Astrocyte (in vitro differentiated cells and primary cell): Measurements from ENCODE around the gene PUDP. TPM values are rescaled to one million over a fixed set of nuclear protein-coding genes. Genes with fewer than 3 reads are reported as not detected.

Experiments
- DNase-seq: peaks from one replicate; pipeline ENCODE4 v3.0.0-alpha.2; 2010; ENCODE audit warnings: low read depth
- FAIRE-seq: peaks from 2 replicates; lab custom pipeline; 2011; peaks lifted over from hg19 to GRCh38; lab: Jason Lieb, UNC
- H2AFZ ChIP-seq: 2 replicates; pipeline ENCODE4 v1.6.0; 2012; ENCODE audit warnings: low read depth, low read length, inconsistent platforms
- H3K27ac ChIP-seq: 2 replicates; pipeline ENCODE4 v1.5.1; 2011; ENCODE audit warnings: low read depth, low read length, inconsistent platforms
- H3K27me3 ChIP-seq: 2 replicates; pipeline ENCODE4 v1.6.0; 2011; ENCODE audit warnings: low read length, inconsistent platforms; ENCODE audit not compliant: insufficient read depth
- H3K36me3 ChIP-seq: 2 replicates; pipeline ENCODE4 v1.5.1; 2011; ENCODE audit warnings: low read length, inconsistent platforms; ENCODE audit not compliant: insufficient read depth
- H3K4me1 ChIP-seq: 2 replicates; pipeline ENCODE4 v1.5.1; 2011; ENCODE audit warnings: low read length, inconsistent platforms; ENCODE audit not compliant: insufficient read depth
- H3K4me2 ChIP-seq: 2 replicates; pipeline ENCODE4 v1.6.0; 2012; ENCODE audit warnings: low read length, inconsistent platforms
- H3K4me3 ChIP-seq: 2 replicates; pipeline ENCODE4 v1.5.1; 2011; ENCODE audit warnings: low read depth, mild to moderate bottlenecking, low read length, inconsistent platforms; ENCODE audit not compliant: insufficient read depth
- H3K79me2 ChIP-seq: 2 replicates; pipeline ENCODE4 v1.6.0; 2012; ENCODE audit warnings: mild to moderate bottlenecking, low read length, inconsistent platforms; ENCODE audit not compliant: insufficient read depth
- H3K9ac ChIP-seq: 2 replicates; pipeline ENCODE4 v1.6.0; 2012; ENCODE audit warnings: mild to moderate bottlenecking, low read length, inconsistent platforms
- H3K9me3 ChIP-seq: 2 replicates; pipeline ENCODE4 v1.5.1; 2012; ENCODE audit warnings: low read depth, mild to moderate bottlenecking, low read length, inconsistent platforms; ENCODE audit not compliant: insufficient read depth
- H4K20me1 ChIP-seq: 2 replicates; pipeline ENCODE4 v1.6.0; 2012; ENCODE audit warnings: low read length, inconsistent platforms; ENCODE audit not compliant: insufficient read depth
- H3K27ac Mint-ChIP-seq: one replicate; pipeline ENCODE4 v1.8.0; 2021; ENCODE audit warnings: mild to moderate bottlenecking, mixed read lengths; ENCODE audit not compliant: unreplicated experiment
- H3K27me3 Mint-ChIP-seq: one replicate; pipeline ENCODE4 v1.8.0; 2021; ENCODE audit warnings: low read depth, mixed read lengths; ENCODE audit not compliant: unreplicated experiment
- H3K36me3 Mint-ChIP-seq: one replicate; pipeline ENCODE4 v1.8.0; 2021; ENCODE audit warnings: low read depth, mixed read lengths; ENCODE audit not compliant: unreplicated experiment
- H3K4me1 Mint-ChIP-seq: one replicate; pipeline ENCODE4 v1.8.0; 2021; ENCODE audit warnings: low read depth, mixed read lengths; ENCODE audit not compliant: unreplicated experiment
- H3K4me3 Mint-ChIP-seq: one replicate; pipeline ENCODE4 v1.8.0; 2021; ENCODE audit warnings: mild to moderate bottlenecking, moderate library complexity, mixed read lengths; ENCODE audit not compliant: unreplicated experiment
- H3K9me3 Mint-ChIP-seq: one replicate; pipeline ENCODE4 v1.8.0; 2021; ENCODE audit warnings: mild to moderate bottlenecking, mixed read lengths; ENCODE audit not compliant: unreplicated experiment
- CTCF ChIP-seq: IDR thresholded peaks from 2 replicates; pipeline ENCODE4 v1.5.1; 2011; ENCODE audit warnings: low read depth, mild to moderate bottlenecking, inconsistent platforms, low read length, moderate library complexity; ENCODE audit not compliant: insufficient read depth
- EZH2 ChIP-seq: IDR thresholded peaks from 2 replicates; pipeline ENCODE4 v1.6.1; 2012; ENCODE audit warnings: mild to moderate bottlenecking, low read length, inconsistent platforms; ENCODE audit not compliant: insufficient read depth
- total RNA-seq: library from RNA; stranded (reverse); gene quantifications from 2 replicates; pipeline ENCODE4 v1.2.1, GENCODE V29; 2021

PUDP gene
- total RNA-seq, 1 donor from 2014 or later = 21.8 TPM

GRCh38 chrX:7133050-7133440 is 14.9 kb downstream of the PUDP start:
- peaks cover 14% of the 10 kb centered on the region for H4K20me1 ChIP-seq
- no peaks in the 10 kb centered on the region for H3K36me3 ChIP-seq
- DNase-seq (peak; percentile 51), FAIRE-seq (peak; percentile 47)
- no peaks in the 10 kb centered on the region for H3K27me3 ChIP-seq
- no peak overlapping the region for H3K4me3 ChIP-seq
- H3K36me3 Mint-ChIP-seq = peaks cover 2% of the 10 kb centered on the region
- no peaks in the 10 kb centered on the region for H3K27me3 Mint-ChIP-seq
- H3K4me2 ChIP-seq = peak overlapping the region; percentile 48
- H3K4me1 ChIP-seq = peaks cover 11% of the 10 kb centered on the region
- peak overlapping the region; percentile 12 for H3K27ac ChIP-seq
- H3K9ac ChIP-seq = no peak overlapping the region
- H3K4me1 Mint-ChIP-seq = peaks cover 14% of the 10 kb centered on the region
- H3K4me3 Mint-ChIP-seq = no peak overlapping the region
- no peaks in the 10 kb centered on the region for H3K9me3 ChIP-seq
- H3K27ac Mint-ChIP-seq = peak overlapping the region; percentile 91
- peaks cover 37% of the 10 kb centered on the region for H3K79me2 ChIP-seq
- no peak for TF ChIP-seq CTCF
- no peak for TF ChIP-seq EZH2
- no peak overlapping the region for H2AFZ ChIP-seq
- H3K9me3 Mint-ChIP-seq = peaks cover 2% of the 10 kb centered on the region

GRCh38 chrX:7132335-7133049 is 15.5 kb downstream of the PUDP start:
- Mint-ChIP-seq H3K27me3 (no peaks in the 10 kb centered on the region), H3K4me3 (no peak overlapping the region), H3K4me1 (peaks cover 14% of the 10 kb centered on the region), H3K27ac (peak overlapping the region; percentile 91), H3K9me3 (peaks cover 2% of the 10 kb centered on the region), H3K36me3 (peaks cover 2% of the 10 kb centered on the region)
- Histone ChIP-seq H3K9ac (no peak overlapping the region), H3K36me3 (no peaks in the 10 kb centered on the region), H3K9me3 (no peaks in the 10 kb centered on the region), H3K27me3 (no peaks in the 10 kb centered on the region), H3K4me1 (peaks cover 11% of the 10 kb centered on the region), H3K4me3 (no peak overlapping the region), H4K20me1 (peaks cover 14% of the 10 kb centered on the region), H3K27ac (peak overlapping the region; percentile 12), H2AFZ (no peak overlapping the region), H3K4me2 (peak overlapping the region; percentile 48), H3K79me2 (peaks cover 32% of the 10 kb centered on the region)
- peak; percentile 73 for DNase-seq
- FAIRE-seq = peak; percentile 100
- TF ChIP-seq EZH2 (no peak), CTCF (peak; percentile 49)

GRCh38 chrX:7131621-7132020 is 16.3 kb downstream of the PUDP start:
- Mint-ChIP-seq H3K4me1 (peaks cover 14% of the 10 kb centered on the region), H3K27ac (peak overlapping the region; percentile 91), H3K4me3 (no peak overlapping the region), H3K9me3 (peaks cover 2% of the 10 kb centered on the region), H3K27me3 (no peaks in the 10 kb centered on the region), H3K36me3 (peaks cover 2% of the 10 kb centered on the region)
- FAIRE-seq (no peak), DNase-seq (no peak)
- Histone ChIP-seq H3K4me1 (peaks cover 11% of the 10 kb centered on the region), H4K20me1 (peaks cover 14% of the 10 kb centered on the region), H3K9ac (no peak overlapping the region), H3K36me3 (no peaks in the 10 kb centered on the region), H3K27me3 (no peaks in the 10 kb centered on the region), H3K79me2 (peaks cover 30% of the 10 kb centered on the region), H2AFZ (no peak overlapping the region), H3K4me3 (no peak overlapping the region), H3K9me3 (no peaks in the 10 kb centered on the region), H3K4me2 (no peak overlapping the region), H3K27ac (no peak overlapping the region)
- TF ChIP-seq CTCF = no peak
